Activated T-cell treated with anti-CD3 and anti-CD28 coated beads, Interleukin-2, amount 50 U/mL, for 1 hour (primary cell): ENCODE results near the gene CD3E.

Source experiments
- DNase-seq: peaks from one replicate; pipeline ENCODE4 v3.0.0-alpha.2; 2020

CD3E gene

GRCh38 chr11:118334745-118335144, 30.2 kb downstream of the CD3E start:
- DNase-seq, result no peak

GRCh38 chr11:118338637-118339061, 34.1 kb downstream of the CD3E start:
- DNase-seq, result peak; percentile 86

- peak; percentile 50 for DNase-seq
These were observed 34.9 kb downstream of the CD3E start for GRCh38 chr11:118339281-118339961.

- DNase-seq, result no peak
These were observed 35.9 kb downstream of the CD3E start for GRCh38 chr11:118340449-118340848.

- no peak for DNase-seq
These were observed 36.7 kb downstream of the CD3E start for GRCh38 chr11:118341261-118341660.

GRCh38 chr11:118341815-118342489, 37.4 kb downstream of the CD3E start:
- no peak for DNase-seq

- peak; percentile 70 for DNase-seq
These were observed 38.1 kb downstream of the CD3E start, which contains the start of gene CD3D for GRCh38 chr11:118342503-118343161. CD3D (minus strand) TSS chr11:118342705; CDS start chr11:118342607, 98 bp downstream.

GRCh38 chr11:118343248-118343647, 38.7 kb downstream of the CD3E start:
- peak; percentile 46 for DNase-seq

GRCh38 chr11:118343981-118344515, 39.5 kb downstream of the CD3E start, which contains the start of gene CD3G:
CD3G (plus strand) TSS chr11:118344344; CDS start chr11:118344424, 80 bp downstream.
- DNase-seq, result peak; percentile 79

- no peak for DNase-seq
These were observed 44.9 kb downstream of the CD3E start for GRCh38 chr11:118349475-118349874.

GRCh38 chr11:118353084-118353710, 48.7 kb downstream of the CD3E start:
- no peak for DNase-seq

GRCh38 chr11:118358071-118358470, 53.5 kb downstream of the CD3E start:
- DNase-seq, result no peak

GRCh38 chr11:118359295-118359958, 54.9 kb downstream of the CD3E start, which contains the start of gene UBE4A:
UBE4A (plus strand) TSS chr11:118359600; CDS start chr11:118365081, 5,481 bp downstream.
- peak; percentile 95 for DNase-seq

GRCh38 chr11:118364956-118365615, 60.6 kb downstream of the CD3E start:
- no peak for DNase-seq
